HCT116 (cell line): ENCODE results near the gene TOR4A. TPM values are rescaled to one million over a fixed set of nuclear protein-coding genes. Genes with fewer than 3 reads are reported as not detected.

Experiments
- ATAC-seq: fragments of 200-7000 bp; cut with Tn5 transposase; 2 replicates; pipeline ENCODE4 v1.9.1; 2020; ENCODE audit warnings: mild to moderate bottlenecking, moderate library complexity
- BruUV-seq: library from RNA; stranded (reverse); fragments of 400-500 nt; replicated peaks from 2 replicates; lab custom pipeline; 2021; lab: Mats Ljungman, UMichigan
- CTCF ChIA-PET: fragments of 300-600 bp; sonication (Branson Sonifier 250); formaldehyde crosslinking; loops from one replicate; lab custom pipeline; 2021; ENCODE audit warnings: antibody characterized with exemption; lab: Charles Lee
- POLR2A ChIA-PET: fragments of 300-600, 350-600 bp; sonication (Branson Sonifier 250); formaldehyde crosslinking; loops from one replicate; lab custom pipeline; 2021; ENCODE audit warnings: antibody characterized with exemption; lab: Charles Lee
- RAD21 ChIA-PET, 2 experiments: fragments of 300-600 bp; sonication (Branson Sonifier 250); formaldehyde crosslinking; loops; one replicate each; lab custom pipeline; 2023; ENCODE audit warnings: low total read pairs in 2 of 2; ENCODE audit not compliant: uncharacterized antibody in 2 of 2, unreplicated experiment in 2 of 2, low non-redundant PET in 1 of 2; lab: Charles Lee
- DNase-seq: peaks from one replicate; pipeline ENCODE4 v3.0.0-alpha.2; 2010; ENCODE audit warnings: low read depth, low spot score
- H2AFZ ChIP-seq: fragments of 200-600 bp; shearing (Covaris generic), sonication (generic); 2 replicates; pipeline ENCODE4 v1.6.1; 2017; ENCODE audit warnings: low read depth, mixed run types, mixed read lengths, antibody characterized with exemption, low read length; ENCODE audit not compliant: poor library complexity, severe bottlenecking
- H3K27ac ChIP-seq: 2 replicates; pipeline ENCODE4 v1.5.1; 2012; ENCODE audit warnings: low read depth, low read length
- H3K27me3 ChIP-seq: fragments of 200-600 bp; sonication (generic); 2 replicates; pipeline ENCODE4 v1.6.1; 2016; ENCODE audit warnings: mixed run types, low read length, mixed read lengths; ENCODE audit not compliant: insufficient read depth
- H3K36me3 ChIP-seq, 2 experiments: fragments of 200-500 bp in 1 of 2; fragments of 200-600 bp in 1 of 2; sonication (Bioruptor generic) in 1 of 2; sonication (generic) in 1 of 2; 2 replicates each; pipeline versions ENCODE4 v1.5.1 to v1.6.1; 2014 to 2016; ENCODE audit warnings: low read length in 2 of 2, inconsistent platforms in 1 of 2, mixed read lengths in 1 of 2, mixed run types in 1 of 2; ENCODE audit not compliant: insufficient read depth in 2 of 2, control insufficient read depth in 1 of 2
- H3K4me1 ChIP-seq, 2 experiments: fragments of 200-600 bp in 1 of 2; sonication (generic) in 1 of 2; 2 replicates each; pipeline versions ENCODE4 v1.5.1 to v1.6.1; 2012 to 2017; ENCODE audit warnings: low read length in 2 of 2, inconsistent platforms in 1 of 2, mild to moderate bottlenecking in 1 of 2, mixed read lengths in 1 of 2, mixed run types in 1 of 2, moderate library complexity in 1 of 2; ENCODE audit not compliant: insufficient read depth in 2 of 2, control insufficient read depth in 1 of 2
- H3K4me2 ChIP-seq: fragments of 200-600 bp; sonication (generic); 2 replicates; pipeline ENCODE4 v1.6.1; 2017; ENCODE audit warnings: mixed run types, low read length, mixed read lengths
- H3K4me3 ChIP-seq, 2 experiments: fragments of 200-600 bp in 1 of 2; sonication (generic) in 1 of 2; replicated peaks in 1 of 2; 2 replicates each; pipeline ENCODE4 v1.5.1; 2011 to 2016; ENCODE audit warnings: low read length in 2 of 2, control low read depth in 1 of 2, low read depth in 1 of 2, mild to moderate bottlenecking in 1 of 2, mixed read lengths in 1 of 2, mixed run types in 1 of 2
- H3K79me2 ChIP-seq: fragments of 200-600 bp; sonication (generic); 2 replicates; pipeline ENCODE4 v1.6.1; 2017; ENCODE audit warnings: mild to moderate bottlenecking, mixed run types, low read length, moderate library complexity, mixed read lengths; ENCODE audit not compliant: insufficient read depth
- H3K9ac ChIP-seq: fragments of 200-600 bp; sonication (generic); 2 replicates; pipeline ENCODE4 v1.6.1; 2016; ENCODE audit warnings: low read length, mixed read lengths
- H3K9me2 ChIP-seq: fragments of 200-600 bp; sonication (generic), shearing (Covaris generic); 2 replicates; pipeline ENCODE4 v1.6.1; 2017; ENCODE audit warnings: mixed run types, mild to moderate bottlenecking, moderate library complexity; ENCODE audit not compliant: insufficient read depth
- H3K9me3 ChIP-seq, 2 experiments: fragments of 200-500 bp in 1 of 2; fragments of 200-600 bp in 1 of 2; sonication (Bioruptor generic) in 1 of 2; sonication (generic) in 1 of 2; 2 replicates each; pipeline ENCODE4 v1.6.1; 2014 to 2017; ENCODE audit warnings: low read length in 2 of 2, mixed read lengths in 2 of 2, inconsistent platforms in 1 of 2, low read depth in 1 of 2, mild to moderate bottlenecking in 1 of 2, mixed run types in 1 of 2, moderate library complexity in 1 of 2; ENCODE audit not compliant: control insufficient read depth in 1 of 2, insufficient read depth in 1 of 2
- H4K20me1 ChIP-seq: fragments of 200-600 bp; sonication (generic), shearing (Covaris generic); 2 replicates; pipeline ENCODE4 v1.6.1; 2017; ENCODE audit warnings: mixed run types, mild to moderate bottlenecking, moderate library complexity; ENCODE audit not compliant: insufficient read depth
- EGR1 ChIP-seq: IDR thresholded peaks from 2 replicates; pipeline ENCODE4 v1.6.1; 2012; ENCODE audit warnings: low read depth
- EZH2 ChIP-seq: fragments of 200-600 bp; sonication (generic); IDR thresholded peaks from 2 replicates; pipeline ENCODE4 v1.6.1; 2017; ENCODE audit warnings: antibody characterized with exemption, mixed run types
- EZH2phosphoT487 ChIP-seq: fragments of 200-600 bp; IDR thresholded peaks from 2 replicates; pipeline ENCODE4 v1.6.1; 2018; ENCODE audit warnings: antibody characterized with exemption, borderline replicate concordance
- JUND ChIP-seq: IDR thresholded peaks from 2 replicates; pipeline ENCODE4 v1.6.1; 2012
- MAX ChIP-seq: IDR thresholded peaks from 2 replicates; pipeline ENCODE4 v1.6.1; 2012
- POLR2A ChIP-seq: IDR thresholded peaks from 2 replicates; pipeline ENCODE4 v1.7.0; 2011; ENCODE audit warnings: borderline replicate concordance; ENCODE audit not compliant: insufficient read depth, insufficient read length; ENCODE audit errors: extremely low read depth
- POLR2AphosphoS5 ChIP-seq: IDR thresholded peaks from 2 replicates; pipeline ENCODE4 v1.6.1; 2011; ENCODE audit warnings: mild to moderate bottlenecking, low read depth, low read length, moderate library complexity
- SIN3A ChIP-seq: IDR thresholded peaks from 2 replicates; pipeline ENCODE4 v1.6.1; 2012; ENCODE audit warnings: low read depth
- SP1 ChIP-seq: IDR thresholded peaks from 2 replicates; pipeline ENCODE4 v1.6.1; 2012; ENCODE audit warnings: low read depth
- SRF ChIP-seq: IDR thresholded peaks from 2 replicates; pipeline ENCODE4 v1.6.1; 2012; ENCODE audit warnings: low read depth
- TCF7L2 ChIP-seq: IDR thresholded peaks from 2 replicates; pipeline ENCODE4 v1.7.0; 2011; ENCODE audit warnings: borderline replicate concordance, inconsistent platforms; ENCODE audit not compliant: insufficient read depth, insufficient read length; ENCODE audit errors: extremely low read depth
- ZBTB33 ChIP-seq: IDR thresholded peaks from 2 replicates; pipeline ENCODE4 v1.6.1; 2011; ENCODE audit warnings: mild to moderate bottlenecking, low read length, moderate library complexity; ENCODE audit not compliant: insufficient replicate concordance; ENCODE audit errors: extremely low read depth
- ZFX ChIP-seq: fragments of 450-650 bp; IDR thresholded peaks from 2 replicates; pipeline ENCODE4 v1.6.1; 2017
- ZNF274 ChIP-seq: fragments of 200-500 bp; sonication (Bioruptor generic); IDR thresholded peaks from 2 replicates; pipeline ENCODE4 v1.6.1; 2014; ENCODE audit warnings: mild to moderate bottlenecking, low read depth, low read length, inconsistent platforms
- intact Hi-C: fragments of 100-400 bp; cut with micrococcal nuclease; formaldehyde crosslinking; loops from 2 replicates; pipeline ENCODE4 v1.10.0; 2022
- total RNA-seq: library from RNA; stranded (reverse); gene quantifications from one replicate; pipeline ENCODE4 v1.2.1, GENCODE V29; 2021; ENCODE audit not compliant: unreplicated experiment
- TF ChIP-seq, protein P1 (sequence below): IDR thresholded peaks from 2 replicates; pipeline ENCODE4 v1.6.1; 2012
- TF ChIP-seq, protein P2 (sequence below): IDR thresholded peaks from 2 replicates; pipeline ENCODE4 v1.6.1; 2012; ENCODE audit warnings: low read depth

Gene TOR4A
- total RNA-seq, 1 experiment from 2014 or later: 34.0 TPM

DNA sequence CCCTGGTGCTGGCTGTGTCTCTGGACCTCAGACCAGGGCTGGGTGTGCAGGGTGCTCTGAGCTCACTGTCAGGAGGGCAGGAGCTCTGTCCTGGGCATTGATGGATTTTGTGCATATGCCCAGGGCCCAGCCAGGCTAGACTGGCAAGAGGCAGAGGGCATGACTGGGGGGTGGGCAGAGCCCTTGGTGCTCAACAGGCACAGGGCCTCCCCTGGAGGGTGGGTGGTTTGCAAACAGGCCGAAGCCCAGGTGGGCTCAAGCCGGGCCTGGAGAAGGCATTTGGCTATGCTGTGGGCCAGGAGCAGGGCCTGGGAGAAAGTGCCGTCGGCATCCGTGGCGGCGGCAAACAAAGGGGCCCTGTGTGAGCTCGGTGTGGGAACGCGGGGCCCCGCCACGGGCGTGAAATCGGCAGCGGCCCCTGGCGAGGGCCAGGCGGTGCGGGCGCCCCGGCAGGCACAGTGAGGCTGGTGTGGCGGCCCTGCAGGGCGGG lies 26.4 kb downstream of the TOR4A start:
- Histone ChIP-seq H3K27ac (peak overlapping the region; percentile 32; the same call in 1 of the 2 replicates), H3K79me2 (peaks cover 17% of the 10 kb centered on the region), H2AFZ (no peak overlapping the region), H3K9me2 (no peaks in the 10 kb centered on the region), H3K9ac (no peak overlapping the region), H4K20me1 (peaks cover 2% of the 10 kb centered on the region; the same call in 1 of the 2 replicates), H3K4me1 (peaks cover 11 to 49% of the 10 kb centered on the region in 2 experiments), H3K9me3 (no peaks in the 10 kb centered on the region), H3K4me2 (no peak overlapping the region), H3K36me3 (no peaks in the 10 kb centered on the region), H3K27me3 (no peaks in the 10 kb centered on the region), H3K4me3 (no peak overlapping the region)
- TF ChIP-seq ZBTB33: no peak
- TF ChIP-seq ZFX: no peak
- no peak for TF ChIP-seq SIN3A
- no peak for TF ChIP-seq JUND
- no peak for TF ChIP-seq MAX
- no peak for TF ChIP-seq SP1
- no peak for TF ChIP-seq TCF7L2
- TF ChIP-seq EZH2: no peak
- TF ChIP-seq ZNF274: no peak
- TF ChIP-seq, protein P1, sequence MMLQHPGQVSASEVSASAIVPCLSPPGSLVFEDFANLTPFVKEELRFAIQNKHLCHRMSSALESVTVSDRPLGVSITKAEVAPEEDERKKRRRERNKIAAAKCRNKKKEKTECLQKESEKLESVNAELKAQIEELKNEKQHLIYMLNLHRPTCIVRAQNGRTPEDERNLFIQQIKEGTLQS: no peak
- no peak for TF ChIP-seq POLR2A
- no peak for TF ChIP-seq POLR2AphosphoS5
- TF ChIP-seq, protein P2, sequence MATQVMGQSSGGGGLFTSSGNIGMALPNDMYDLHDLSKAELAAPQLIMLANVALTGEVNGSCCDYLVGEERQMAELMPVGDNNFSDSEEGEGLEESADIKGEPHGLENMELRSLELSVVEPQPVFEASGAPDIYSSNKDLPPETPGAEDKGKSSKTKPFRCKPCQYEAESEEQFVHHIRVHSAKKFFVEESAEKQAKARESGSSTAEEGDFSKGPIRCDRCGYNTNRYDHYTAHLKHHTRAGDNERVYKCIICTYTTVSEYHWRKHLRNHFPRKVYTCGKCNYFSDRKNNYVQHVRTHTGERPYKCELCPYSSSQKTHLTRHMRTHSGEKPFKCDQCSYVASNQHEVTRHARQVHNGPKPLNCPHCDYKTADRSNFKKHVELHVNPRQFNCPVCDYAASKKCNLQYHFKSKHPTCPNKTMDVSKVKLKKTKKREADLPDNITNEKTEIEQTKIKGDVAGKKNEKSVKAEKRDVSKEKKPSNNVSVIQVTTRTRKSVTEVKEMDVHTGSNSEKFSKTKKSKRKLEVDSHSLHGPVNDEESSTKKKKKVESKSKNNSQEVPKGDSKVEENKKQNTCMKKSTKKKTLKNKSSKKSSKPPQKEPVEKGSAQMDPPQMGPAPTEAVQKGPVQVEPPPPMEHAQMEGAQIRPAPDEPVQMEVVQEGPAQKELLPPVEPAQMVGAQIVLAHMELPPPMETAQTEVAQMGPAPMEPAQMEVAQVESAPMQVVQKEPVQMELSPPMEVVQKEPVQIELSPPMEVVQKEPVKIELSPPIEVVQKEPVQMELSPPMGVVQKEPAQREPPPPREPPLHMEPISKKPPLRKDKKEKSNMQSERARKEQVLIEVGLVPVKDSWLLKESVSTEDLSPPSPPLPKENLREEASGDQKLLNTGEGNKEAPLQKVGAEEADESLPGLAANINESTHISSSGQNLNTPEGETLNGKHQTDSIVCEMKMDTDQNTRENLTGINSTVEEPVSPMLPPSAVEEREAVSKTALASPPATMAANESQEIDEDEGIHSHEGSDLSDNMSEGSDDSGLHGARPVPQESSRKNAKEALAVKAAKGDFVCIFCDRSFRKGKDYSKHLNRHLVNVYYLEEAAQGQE: no peak
- no peak for TF ChIP-seq EGR1
- no peak for TF ChIP-seq SRF
- TF ChIP-seq EZH2phosphoT487: no peak
- ChIA-PET CTCF (no interaction called here), RAD21 (no interaction called here), POLR2A (no interaction called here)
- ATAC-seq (no peak), DNase-seq (no peak)
- intact Hi-C loops: no loop called here
- BruUV-seq: no TSS peak
